GM18870 (cell line): ENCODE results near the gene NCAPG2.

Experiments
- ATAC-seq: cut with Tn5 transposase; IDR thresholded peaks from one replicate; pipeline ENCODE4 v1.9.1; 2021; ENCODE audit warnings: moderate library complexity; ENCODE audit not compliant: unreplicated experiment

NCAPG2 gene

DNA sequence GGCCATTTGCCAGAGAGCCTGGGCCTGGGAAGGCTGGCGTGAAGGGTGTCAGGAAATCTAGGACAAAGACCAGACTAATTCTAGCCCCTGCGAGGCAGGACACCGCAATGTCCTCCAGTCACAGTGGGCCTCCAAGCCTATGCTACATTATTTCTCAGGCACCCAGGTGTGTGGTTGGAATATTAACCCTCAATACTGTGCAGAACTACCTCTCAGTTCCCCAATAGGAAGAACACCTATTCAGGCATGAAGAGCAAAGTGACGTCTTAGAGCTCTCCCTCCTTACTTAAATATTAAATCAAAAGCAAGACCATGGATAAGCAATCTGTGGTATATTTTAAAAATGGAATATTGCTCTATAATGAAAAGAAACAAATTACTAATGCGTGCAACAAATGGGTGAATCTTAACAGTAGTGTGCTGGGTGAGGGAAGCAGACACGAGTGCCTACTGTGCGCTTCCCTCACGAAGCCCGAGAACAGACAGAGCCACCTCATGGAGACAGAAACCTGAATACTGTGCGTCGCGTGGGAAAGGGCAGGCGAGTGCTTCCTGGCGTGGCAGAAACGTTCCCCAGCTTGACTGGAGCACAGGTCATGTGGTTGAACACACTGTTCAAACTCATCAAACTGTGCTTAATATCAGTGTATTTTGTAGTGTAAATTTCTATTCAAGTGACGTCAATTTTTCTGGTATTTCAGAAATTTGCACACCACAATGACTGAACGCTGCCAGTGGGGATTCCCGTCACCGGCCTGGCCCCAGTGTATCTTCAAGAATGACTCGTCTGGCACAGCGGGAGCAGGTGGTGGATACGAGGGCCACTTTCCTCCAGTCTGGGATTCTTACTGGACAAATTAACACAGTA lies 101.5 kb downstream of the NCAPG2 start:
- no peak for ATAC-seq

DNA sequence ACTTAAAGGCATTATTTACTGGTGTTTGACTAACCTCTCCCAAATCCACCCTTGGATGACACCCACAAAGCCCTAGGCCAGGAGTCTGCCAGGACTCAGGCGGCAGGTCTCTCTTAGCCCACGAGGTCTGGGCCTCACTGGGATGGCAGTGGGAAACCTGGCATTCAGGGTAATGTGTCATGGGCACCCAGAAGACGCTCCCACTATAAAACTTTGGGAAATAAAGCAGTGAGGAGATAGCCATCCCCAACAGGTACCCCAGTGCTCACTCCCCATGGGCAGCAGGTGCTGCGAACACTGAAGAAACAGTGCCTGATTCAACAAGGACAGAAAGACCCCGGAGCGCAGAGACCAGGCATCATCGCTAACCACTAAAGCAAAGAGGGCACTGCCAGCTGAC lies 102.6 kb downstream of the NCAPG2 start:
- ATAC-seq = no peak

DNA sequence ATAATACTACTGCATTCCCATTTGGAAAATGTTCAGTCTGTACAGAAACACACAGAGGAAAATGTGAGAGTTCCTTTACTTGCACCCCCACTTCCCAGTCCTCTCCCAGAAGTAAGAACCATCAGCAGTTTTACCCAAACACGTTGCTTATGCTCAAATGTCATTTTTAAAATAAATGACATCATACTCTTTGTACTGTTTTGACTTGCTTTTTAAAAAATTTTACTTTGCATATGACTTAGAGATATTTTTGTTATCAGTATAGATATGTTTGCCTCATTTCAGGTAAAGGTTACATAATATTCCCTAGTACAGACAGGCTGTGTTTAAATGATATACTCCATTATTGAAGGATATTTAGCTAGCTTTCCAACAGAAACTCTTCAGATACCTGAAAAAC lies 103.5 kb downstream of the NCAPG2 start:
- no peak for ATAC-seq

DNA sequence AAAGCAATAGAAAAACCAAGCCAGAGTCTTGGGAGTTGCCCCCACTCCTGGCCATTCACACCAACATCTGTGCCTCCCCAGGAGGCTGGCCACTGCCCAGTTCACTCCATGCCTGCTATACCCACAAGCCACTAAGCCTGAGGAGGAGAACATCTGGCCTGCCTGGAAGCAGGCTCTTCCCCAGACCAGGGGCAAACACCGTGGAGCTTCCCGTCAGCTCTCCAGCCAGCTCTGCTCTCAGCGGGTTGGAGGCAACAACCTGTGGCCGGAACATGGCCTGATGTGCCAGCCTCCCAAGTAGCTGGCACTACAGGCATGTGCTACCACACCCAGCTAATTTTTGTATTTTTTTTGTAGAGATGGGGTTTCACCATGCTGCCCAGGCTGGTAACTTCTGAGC lies 107.9 kb downstream of the NCAPG2 start:
- ATAC-seq = no peak

DNA sequence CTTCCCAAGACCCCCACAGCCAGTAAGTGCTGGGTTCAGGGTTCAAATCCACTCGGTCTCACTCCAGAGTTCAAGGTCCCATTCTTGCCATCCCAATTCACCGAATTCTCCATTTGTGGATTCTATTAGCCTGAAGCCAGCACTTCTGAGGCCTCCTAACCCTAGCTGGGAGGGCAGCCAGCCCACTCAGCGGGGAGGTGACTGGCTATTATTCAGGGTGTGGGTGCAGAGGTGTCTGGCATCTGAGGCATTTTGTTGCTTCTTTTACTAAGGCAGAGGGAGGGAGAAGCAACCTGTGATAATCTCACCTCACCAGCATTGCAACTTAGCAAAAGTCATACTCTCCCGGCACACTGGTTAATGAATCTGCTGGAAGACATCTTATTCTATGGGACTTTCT lies 108.3 kb downstream of the NCAPG2 start:
- no peak for ATAC-seq

DNA sequence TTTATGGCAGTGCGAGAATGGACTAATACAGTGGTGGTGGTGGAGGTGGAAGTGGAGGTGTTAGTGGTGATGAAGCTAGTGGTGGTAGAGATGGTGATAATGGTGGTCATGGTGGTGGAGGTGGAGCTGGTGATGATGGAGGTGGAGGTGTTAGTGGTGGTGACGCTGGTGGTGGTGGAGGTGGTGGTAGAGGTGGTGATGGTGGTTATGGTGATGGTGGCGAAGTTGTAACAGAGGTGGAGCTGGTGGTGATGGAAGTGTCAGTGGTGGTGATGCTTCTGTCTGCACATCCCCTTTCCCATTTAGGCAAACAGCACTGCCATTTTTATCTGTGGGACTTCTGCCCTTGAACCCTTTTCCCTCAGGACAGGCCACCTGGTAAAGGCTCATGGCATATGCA lies 109.5 kb downstream of the NCAPG2 start:
- no peak for ATAC-seq

DNA sequence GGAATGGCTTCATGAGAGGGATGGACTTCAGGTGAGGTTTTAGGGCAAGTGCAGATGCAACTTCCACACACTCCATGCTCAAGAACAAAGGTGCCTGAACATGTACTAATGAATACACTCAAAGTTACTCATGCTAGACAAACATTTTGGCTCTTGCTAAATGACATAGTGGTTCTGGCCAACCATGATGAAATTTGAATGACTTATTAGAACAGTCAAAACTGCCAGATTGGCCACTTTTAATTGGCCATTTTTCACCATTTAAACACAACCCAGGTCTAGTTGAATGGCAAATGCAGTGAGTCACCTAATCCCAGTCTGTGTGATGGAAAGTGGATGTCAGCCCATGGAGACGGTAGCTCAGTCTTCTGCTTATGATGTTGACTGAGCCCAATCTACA lies 112.1 kb downstream of the NCAPG2 start:
- ATAC-seq = no peak

DNA sequence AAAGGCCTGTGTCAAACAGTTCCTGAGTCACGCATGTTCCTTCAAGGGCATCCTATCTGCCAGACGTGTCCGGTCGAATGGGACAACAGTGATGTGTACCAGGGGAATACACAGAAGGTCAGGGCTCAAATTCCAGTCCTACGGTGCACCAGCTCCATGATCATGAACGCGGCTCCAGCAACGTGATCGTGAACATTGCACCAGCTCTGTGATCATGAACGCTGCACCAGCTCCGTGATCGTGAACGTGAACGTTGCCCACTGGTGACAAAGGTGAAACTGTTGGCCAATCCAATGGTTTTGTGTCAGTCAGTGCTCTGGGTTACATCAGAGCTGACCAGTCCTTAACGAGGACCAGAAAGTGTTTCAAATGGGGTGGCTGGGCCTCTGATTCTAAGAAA lies 112.7 kb downstream of the NCAPG2 start:
- ATAC-seq = no peak

DNA sequence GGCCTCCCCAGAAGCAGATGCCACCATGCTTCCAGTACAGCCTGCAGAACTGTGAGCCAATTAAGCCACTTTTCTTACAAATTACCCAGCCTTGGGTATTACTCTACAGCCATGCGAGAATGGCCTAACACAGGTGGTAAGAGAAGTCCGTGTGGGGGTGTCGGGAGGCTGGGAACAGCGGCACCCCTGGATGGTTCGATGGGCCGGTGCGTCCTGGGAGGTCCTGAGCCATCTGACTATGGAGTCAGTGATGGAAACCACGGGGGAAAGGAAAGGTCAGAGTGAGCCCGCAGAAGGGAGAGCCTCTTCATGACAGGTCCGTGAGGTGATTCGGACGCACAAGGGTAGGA lies 114.4 kb downstream of the NCAPG2 start:
- ATAC-seq = no peak

DNA sequence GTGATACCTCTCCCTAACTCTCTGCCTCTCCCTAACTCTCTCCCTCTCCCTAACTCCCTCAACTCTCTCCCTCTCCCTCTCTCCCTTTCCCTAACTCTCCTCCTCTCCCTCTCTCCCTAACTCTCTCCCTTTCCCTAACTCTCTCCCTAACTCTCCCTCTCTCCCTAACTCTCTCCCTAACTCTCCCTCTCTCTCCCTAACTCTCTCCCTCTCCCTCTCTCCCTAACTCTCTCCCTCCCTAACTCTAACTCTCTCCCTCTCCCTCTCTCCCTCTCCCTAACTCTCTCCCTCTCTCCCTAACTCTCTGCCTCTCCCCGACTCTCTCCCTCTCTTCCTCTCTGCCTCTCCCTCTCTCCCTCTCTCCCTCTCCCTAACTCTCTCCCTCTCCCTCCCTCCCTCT lies 115.0 kb downstream of the NCAPG2 start:
- ATAC-seq = no peak

DNA sequence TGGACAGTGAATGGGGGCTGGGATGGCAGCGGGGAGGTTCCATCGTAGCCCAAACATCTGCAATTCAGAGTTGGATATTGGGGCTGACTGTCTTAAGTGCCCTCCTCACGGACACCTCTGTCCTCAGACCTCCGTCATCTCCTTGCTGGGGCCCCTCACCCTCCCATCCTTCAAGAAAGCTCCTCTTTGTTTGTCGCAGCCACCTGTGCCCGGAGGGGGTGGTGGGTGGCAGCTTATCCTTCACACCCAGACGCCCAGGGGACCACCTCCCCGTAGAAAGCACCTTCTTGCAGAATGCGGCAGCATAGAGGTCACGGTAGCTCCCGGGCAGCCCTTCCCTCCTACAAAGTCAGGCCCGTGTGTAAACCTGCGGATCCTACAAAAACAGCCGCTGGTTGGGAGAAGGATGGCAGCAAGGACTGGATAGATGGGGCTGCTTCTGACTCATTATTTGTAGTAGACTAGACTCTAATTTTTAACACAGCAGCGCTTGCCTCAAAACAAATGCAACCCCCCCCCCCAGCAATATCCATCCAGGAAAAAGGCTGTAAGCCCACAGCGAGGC lies 115.6 kb downstream of the NCAPG2 start:
- ATAC-seq = no peak

DNA sequence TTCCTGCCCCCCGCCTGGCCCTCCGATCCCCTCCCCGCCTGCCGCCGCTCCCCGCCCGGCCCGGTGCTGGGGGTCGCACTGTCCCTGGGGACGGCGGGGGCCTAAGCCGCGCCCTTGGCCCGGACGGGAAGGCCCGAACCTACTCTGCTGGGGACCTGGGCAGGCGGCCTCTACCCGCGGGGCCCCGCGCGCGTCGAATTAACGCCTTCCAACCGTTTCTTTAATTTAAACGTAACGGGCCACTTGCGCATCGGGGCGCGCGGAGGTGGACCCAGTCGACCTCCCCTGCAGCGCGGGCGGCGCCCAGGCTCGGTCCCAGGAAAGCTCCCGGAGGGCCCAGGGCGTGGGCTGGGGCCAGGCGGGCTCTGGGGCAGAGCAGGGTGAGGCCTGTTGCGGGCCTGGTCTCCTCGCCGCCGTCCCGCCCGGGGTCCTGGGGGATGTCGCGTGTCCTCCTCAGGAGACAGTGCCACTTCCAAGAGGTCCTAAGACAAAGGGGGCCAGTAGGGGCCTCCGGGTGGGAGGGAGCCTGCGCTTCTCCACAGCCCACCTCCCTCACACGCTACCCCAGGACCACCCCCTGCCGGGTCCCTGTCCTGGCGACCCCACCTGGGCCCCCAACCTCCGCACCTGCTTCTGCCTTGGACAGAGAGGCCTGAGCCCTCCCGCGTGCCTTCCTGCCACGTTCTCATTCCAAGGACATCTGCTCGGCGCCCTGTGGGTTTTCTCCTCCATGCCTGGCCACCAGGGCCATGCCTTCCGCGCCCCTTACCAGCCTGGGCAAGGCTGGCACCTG lies 116.3 kb downstream of the NCAPG2 start:
- no peak for ATAC-seq

DNA sequence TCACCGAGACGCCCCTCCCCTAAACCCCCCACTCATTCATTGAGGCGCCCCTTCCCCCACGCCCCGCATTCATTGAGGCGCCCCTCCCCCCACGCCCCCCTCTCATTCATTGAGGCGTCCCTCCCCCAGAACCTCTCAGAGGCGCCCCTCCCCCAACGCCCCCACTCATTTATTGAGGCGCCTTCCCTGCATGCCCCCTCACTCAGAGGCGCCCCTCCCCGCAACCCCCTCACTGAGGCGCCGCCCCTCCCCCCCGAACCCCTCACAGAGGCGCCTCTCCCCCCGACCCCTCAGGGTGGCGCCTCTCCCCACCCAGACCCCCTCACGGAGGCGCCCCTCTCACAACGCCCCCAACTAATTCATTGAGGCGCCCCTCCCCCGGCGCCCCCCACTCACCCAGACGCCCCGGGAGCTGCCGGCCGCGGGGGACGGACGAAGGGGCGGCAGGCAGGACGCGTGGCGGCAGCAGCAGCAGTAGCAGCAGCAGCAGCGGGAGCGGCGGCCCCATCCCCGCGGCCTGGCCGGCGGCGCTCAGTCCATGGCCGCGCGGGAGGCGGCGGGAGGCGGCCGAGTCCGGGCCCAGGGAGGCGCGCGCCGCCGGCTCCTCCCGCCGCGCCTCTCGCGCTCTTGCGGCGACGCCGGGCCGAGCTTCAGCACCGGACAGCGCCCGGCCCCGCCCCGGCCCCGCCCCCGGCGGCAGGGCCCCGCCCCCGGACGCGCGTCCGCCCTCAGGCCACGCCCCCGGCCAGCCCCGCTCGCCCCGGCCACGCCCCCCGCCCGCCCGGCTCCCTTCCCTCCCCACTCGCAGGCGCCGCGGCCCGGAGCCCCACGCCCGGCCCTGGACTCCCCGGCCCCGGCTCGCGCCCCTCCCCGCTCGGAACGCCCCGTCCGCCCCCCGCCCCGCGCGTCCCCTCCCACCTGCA lies 117.2 kb downstream of the NCAPG2 start, which contains the start of gene PTPRN2:
Gene PTPRN2, minus strand, starts transcription at position 662 of the 923 bp plus-strand sequence.
- ATAC-seq = no peak

DNA sequence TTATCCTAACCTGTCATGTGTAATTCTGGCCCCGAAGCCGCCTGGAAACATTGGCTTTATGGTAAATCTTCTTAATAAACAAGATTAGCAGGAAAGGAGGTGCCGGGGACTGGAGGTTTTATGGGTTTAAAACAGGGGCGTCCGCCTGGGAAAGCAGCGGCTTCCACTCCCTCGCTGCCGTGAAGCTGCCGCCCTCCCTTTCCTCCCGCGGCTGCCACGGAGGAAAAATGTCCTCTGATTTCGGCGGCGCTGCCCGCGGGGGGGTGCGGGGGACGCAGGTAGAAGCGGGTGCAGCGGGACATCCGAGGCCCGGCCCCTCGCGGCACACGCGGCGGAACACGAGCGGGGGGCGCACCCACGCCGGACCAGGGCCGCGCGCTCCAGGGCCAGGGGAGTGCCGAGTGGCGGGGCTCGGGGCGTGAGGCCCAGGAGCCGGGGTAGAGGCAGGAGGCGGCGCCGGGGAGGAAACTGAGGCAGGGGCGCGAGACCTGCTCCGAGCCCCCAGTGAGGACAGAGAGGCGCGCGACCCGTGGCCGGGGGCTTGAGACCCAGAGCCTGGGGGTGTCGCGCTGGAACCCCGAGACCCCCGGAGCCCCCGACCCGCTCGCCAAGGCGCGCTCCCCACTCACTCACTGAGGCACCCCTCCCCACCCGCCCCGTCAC lies 118.0 kb downstream of the NCAPG2 start:
- no peak for ATAC-seq

DNA sequence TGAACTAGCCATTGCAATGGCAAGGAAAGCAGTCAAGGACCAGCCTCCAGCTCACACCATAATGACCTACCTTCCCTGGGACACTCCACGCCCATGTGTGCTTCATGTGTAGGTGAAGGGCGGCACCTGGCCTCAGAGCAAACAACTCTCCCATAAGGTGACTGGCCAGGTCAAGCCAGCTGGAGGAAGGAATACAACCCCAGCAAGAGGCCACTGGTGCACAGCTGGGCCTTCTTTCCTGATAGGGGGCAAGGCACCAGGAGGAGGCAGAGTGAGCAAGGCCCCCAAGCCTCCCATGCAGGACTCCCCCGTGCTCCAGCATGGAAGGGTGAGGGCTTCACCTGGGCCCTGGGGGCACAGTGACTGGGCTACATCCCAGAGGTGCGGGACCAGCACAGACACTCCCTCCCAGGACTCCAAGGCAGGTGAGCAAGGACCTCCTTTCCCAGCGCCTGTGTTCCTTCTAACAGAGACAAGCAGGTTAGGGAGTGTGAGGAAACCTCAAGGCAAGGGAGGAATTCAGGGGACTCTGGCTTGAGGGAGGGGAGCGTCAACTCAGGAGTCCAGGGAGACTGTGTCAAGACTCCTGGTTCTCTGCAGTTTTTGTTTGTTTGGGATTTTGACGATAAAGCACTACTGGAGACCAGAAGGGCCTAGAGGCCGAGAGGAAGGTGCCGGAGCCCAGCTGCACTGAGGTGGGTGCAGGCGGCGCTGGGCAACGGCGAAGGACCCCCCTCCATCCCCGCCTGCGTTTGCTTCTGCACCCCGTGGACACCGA lies 118.7 kb downstream of the NCAPG2 start:
- no peak for ATAC-seq

DNA sequence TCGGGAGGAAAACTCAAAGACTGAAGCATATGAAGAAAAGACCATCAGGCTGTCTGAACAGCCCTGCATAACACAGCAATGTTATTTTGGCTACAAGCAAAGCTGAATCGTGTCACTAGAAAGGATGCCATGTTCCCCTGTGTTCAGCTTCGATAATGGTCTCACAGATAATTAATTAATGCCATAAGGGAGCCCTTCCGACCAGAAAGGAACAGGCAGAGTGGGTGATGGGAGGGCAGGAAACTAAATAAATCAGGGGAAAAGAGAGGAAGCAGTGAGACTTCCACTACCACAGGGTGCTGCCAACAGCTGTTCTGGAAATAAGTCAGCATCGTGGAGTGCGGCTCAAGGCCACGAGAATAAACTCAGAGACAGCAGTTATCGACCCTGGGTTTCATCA lies 120.2 kb downstream of the NCAPG2 start:
- no peak for ATAC-seq

DNA sequence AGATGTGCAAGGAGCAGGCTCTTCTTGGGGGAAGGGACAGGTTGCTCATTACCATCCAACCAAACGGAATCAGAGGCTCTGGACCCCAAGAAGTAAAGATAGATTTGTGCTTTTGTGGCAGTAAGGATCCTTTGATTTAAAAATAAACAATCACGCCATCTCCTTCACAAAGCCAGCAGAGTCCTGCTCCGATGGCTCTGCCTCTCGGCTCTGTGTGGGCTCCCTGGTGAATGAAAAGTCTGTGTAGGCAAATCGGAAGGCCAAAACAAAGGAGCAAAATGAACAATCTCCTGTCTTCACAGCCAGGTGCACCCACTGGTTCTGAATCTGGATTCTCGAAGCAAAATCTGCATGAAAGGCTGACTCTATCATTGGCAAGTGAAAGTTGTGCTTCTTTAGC lies 120.8 kb downstream of the NCAPG2 start:
- ATAC-seq = no peak

DNA sequence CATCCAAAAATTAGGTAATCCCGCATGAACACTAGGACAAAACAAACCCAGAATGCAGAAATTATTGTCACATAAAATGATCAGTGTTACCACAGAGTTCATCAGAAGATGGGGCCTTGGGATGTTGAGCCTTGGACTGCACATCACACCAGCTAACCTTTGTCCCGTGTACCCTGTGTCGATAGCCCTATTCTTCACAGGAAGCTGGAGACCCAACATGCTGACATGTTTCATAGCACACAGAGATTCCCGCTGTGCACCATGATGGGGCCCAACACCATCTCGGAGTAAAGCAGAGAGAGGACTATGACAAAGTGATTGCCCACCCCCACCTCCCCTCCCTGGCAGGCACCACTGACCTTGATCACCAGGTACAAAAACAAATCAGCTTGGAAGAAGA lies 121.5 kb downstream of the NCAPG2 start:
- no peak for ATAC-seq

DNA sequence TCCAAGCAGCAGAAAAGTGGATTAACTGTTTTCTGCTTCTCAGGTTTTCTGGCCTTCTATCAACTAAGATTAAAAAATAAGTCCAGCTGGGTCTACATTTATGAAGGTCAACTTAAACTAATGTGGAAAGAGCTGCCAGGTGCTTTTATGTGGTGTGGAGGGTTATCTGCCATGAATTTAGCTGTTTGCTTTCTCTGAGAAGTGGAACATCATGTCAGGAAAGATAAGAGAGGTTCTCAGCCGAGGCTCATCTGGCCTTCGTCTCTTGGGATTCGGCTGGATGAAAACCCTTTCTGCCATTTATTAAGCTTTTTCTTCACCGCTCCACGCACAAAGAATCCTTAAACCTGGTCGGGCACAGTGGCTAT lies 122.5 kb downstream of the NCAPG2 start:
- ATAC-seq = no peak
